Liver (tissue), 3 donors: Measurements from ENCODE around the gene RFNG.

Experiments
- CTCF ChIP-seq: fragments of 150-350 bp; IDR thresholded peaks from 2 replicates; pipeline ENCODE4 v1.5.1; 2017; ENCODE audit warnings: improper control_type of control experiment, low read depth, low read length; ENCODE audit not compliant: missing input control
- MAX ChIP-seq: IDR thresholded peaks from 2 replicates; pipeline ENCODE4 v1.6.1; 2016; ENCODE audit warnings: antibody characterized with exemption
- RAD21 ChIP-seq, 2 donors: IDR thresholded peaks; 2 replicates each; pipeline ENCODE4 v1.6.1; 2016; ENCODE audit warnings: antibody characterized with exemption in 2 of 2, mild to moderate bottlenecking in 2 of 2
- RXRA ChIP-seq, 2 donors: IDR thresholded peaks; 2 replicates each; pipeline ENCODE4 v1.6.1; 2017 to 2018; ENCODE audit warnings: antibody characterized with exemption in 2 of 2, mild to moderate bottlenecking in 1 of 2
- SP1 ChIP-seq: IDR thresholded peaks from 2 replicates; pipeline ENCODE4 v1.6.1; 2018; ENCODE audit warnings: antibody characterized with exemption, mild to moderate bottlenecking
- TAF1 ChIP-seq: conservative IDR thresholded peaks from 2 replicates; pipeline ENCODE4 v1.6.1; 2016; ENCODE audit warnings: antibody characterized with exemption, mild to moderate bottlenecking
- YY1 ChIP-seq: IDR thresholded peaks from 2 replicates; pipeline ENCODE4 v1.6.1; 2016; ENCODE audit warnings: antibody characterized with exemption, mild to moderate bottlenecking
- donor health status: healthy.
- donor health status: healthy.

GRCh38 chr17:82085931-82086764 is 34.5 kb upstream of the RFNG start:
- TF ChIP-seq SP1 (no peak), CTCF (no peak), YY1 (no peak), MAX (no peak), RXRA (IDR thresholded peaks at IDR 0.05) (no peak), TAF1 (no peak), RAD21 (IDR thresholded peaks at IDR 0.05) (no peak)
